NCI-H774 (cell line): Measurements from ENCODE around the gene MGLL.

ENCODE experiments used
- DNase-seq: peaks from one replicate; lab custom pipeline; 2025; lab: John Stamatoyannopoulos, UW

Gene MGLL

DNA sequence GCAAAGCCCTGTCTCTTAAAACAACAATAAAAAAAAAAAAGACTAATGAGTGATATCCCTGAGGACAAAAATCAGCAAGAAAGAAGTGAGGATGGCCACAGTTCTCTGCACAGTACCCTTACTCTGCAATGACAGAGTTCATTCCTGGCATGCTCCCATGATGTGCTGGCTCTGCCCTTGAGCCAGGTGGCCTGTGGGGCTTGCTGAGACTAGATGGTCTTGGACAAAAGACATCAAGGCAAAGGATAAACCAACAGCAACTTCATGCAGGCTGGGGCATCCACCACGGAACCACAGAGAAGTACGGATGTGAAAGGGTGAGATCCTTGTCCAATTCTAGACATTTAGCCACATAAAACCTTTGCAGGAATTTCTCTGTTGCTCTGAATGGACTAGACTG, 12.7 kb downstream of the MGLL start:
- DNase-seq = no peak

DNA sequence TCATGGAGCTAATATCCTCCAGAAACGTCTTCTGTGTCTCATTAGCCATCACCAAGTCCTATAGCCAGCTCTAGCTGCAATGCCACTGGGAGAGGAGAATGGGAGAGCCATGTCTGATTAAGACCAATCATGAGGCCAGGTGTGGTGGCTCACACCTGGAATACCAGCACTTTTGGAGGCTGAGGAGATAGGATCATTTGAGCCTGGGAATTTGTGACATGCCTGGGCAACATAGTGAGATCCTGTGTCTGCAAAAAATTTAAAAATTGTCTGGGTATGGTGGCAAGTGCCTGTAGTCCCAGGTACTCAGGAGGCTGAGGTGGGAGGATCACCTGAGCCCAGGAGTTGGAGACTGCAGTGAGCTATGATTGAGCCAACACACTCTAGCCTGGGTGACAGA, 13.1 kb downstream of the MGLL start:
- DNase-seq = no peak

DNA sequence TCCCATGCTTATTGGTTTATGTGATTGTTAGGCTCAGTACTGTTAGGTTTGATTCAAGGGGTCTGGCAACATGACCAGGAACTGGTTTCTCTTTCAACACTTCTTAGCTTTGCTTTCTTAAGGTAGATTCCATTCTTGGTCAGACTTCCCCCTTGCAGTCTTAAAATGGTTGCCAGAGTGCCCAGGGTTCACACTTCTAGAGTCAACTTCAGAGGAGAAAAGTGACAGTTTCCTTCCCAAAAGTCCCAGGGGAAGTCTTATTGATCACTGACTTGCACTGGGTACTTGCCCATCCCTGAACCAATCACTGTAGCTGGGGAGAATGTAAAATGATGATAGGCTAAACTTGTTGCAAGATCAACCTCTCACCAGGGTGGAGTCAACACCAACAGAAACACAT, 14.1 kb downstream of the MGLL start:
- DNase-seq = no peak

DNA sequence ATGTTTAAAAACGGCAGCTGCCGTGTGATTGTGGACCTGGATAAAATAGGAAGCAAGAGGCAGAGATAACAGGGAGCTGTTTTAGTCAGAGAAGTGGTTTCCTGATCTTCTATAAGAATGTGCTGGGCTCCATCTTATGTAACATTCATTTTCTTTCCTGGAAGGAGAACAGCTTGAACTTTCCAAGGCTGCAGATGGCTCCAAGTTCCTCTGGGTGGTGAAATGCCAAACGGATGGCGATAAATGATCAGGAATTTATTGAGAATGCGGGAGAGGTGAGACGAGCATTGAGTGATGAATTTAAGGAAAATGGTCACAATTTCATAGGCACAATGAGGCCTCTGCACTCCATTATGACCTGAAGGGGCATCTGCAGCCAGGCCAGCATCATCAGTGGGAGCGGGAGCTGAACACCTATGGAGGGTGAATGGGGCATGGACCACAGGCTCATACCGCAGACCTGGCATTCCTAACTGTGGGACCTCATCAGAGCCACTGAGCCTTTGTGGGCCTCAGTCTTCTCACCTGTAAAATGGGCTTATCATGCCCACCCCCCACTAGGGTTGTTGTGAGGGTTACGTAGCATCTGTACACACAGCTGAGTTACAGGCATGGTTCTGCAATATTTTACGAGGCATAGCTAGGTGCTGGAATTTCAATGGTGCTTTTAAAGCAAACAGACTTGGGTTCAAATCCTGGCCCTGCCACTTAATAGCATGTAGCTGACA, 17.1 kb downstream of the MGLL start:
- DNase-seq = no peak

DNA sequence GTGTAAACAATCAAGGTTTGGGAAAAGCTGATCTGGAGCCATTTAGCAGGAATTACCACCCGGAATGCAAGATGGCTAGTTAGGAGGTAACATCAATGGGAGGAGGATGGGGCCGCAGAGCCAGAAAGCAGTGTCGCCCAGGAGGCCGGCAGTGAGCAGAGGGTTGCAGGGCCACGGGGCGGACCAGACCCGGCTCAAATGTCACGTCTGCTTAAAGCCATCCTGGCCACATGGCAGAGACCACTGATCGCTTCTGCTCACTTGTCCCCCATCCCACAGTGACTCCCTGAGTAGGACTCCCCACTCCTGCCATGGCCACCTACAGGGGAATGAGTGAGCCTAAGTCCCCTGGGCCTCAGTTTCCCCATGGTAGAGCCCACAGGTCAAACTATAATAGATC, 18.2 kb downstream of the MGLL start:
- DNase-seq = no peak

DNA sequence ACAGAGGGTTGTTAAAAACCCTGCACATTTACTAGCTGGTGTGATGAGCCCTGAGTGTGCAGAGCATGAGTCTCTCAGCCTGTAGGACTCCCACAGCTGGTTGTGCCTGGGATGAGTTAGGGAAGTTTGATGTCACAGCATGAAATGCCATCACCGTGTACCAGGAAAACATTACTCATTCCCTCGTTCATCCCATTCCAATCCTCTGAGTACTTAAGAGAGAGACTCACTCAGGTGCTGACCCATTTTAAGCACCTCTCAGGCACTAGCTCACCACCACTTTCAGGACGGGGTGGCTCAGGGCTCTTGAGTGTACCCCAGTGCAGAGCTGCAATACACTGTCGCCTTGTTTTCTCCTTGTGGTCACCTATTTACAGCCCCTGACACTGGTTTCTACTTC, 18.7 kb downstream of the MGLL start:
- DNase-seq = no peak

DNA sequence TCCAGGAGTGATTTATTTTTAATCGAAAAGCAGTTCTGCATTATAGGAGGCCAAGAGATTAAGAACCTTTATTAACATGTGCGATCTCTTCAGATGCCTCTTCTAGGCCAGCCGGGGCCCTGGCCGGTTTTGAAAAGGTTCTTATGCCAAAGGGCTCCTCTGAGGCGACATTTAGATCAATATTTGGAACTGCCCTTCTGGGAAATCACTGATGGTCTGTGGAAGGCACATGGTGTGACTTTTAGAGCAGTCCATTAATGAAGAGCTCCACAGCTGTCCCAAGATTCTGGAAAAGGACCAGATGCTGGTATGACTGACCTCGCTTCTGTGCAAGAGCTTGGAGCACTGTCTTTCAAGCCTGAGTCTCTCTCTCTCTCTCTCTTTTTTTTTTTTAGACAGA, 19.7 kb downstream of the MGLL start:
- no peak for DNase-seq

DNA sequence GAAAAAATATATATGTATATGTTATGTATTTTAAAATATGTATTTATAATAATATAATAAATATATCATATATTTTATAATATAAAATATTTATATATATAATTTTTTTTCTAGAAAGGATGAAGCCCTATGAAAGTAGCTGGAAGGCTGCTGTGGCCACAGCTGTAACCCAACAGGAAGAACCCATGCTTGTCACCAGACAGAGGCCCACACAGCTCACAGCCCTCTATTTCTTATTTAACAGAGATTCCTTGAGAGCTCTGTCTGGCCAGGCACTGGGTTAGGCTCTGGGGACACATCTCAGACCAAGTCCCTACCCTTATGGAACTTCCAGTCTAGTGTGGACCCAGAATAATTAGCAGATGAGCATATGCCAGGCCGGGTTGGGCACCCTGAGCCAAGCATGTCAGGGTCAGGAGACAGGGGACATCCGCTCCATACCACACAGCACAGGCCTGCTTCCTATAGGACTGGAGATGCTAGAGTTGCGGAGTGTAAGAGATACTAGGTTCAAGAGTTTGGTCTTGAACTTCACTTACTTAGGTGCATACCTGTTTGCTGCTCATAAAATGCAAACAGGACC, 20.5 kb downstream of the MGLL start:
- DNase-seq = no peak

DNA sequence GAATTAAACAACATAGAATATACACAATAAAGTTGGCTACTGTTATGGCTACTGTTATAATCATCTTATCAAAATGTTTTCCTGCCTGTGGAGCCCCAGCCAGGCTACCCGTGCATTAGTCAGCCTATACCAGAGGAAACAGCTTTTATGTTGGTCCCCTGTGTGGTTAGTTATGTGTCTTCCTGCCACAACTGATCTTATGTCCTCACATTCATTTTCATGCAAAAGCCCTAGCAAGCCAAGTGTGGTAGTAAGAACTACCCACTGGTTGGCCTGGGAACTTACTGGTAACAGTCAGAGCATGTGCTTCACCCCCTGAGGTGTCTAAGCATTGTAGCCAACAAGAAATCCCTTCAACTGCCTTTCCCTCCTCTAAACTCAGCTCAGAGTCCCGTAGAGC, 21.8 kb downstream of the MGLL start:
- DNase-seq = no peak

DNA sequence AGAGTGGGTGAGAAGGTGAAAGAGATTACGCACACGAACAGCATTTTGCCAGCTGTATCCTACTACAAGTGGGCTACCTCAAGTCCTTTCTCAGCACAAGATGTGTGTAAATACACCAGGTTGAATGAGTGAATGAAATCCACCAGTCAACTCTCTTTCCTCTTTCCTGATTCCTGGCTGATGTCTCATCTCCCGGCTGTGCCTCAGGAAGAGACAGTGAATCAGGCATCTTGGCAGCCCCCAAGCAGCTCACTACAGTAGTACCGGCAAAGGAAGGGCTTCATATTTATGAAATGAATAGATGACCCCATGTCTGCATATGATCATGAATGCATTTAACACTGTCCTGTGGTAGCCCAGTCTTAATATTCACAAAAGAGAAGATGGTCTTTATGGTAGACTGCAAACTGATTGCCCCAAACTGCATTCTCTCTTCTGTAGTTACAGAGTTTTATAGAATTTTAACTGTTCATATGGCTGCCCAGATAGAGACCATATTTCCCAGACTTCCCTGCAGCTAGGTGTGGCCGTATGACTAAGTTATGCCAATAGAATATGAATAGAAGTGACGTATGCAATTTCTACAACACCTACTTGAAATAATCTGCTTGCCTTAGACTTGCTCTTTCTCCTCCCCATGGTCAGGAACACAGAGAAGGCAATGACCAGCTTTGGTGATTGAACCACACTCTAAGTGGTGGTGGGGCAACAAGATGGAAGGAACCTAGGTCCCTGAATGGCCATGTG, 22.7 kb downstream of the MGLL start:
- no peak for DNase-seq

DNA sequence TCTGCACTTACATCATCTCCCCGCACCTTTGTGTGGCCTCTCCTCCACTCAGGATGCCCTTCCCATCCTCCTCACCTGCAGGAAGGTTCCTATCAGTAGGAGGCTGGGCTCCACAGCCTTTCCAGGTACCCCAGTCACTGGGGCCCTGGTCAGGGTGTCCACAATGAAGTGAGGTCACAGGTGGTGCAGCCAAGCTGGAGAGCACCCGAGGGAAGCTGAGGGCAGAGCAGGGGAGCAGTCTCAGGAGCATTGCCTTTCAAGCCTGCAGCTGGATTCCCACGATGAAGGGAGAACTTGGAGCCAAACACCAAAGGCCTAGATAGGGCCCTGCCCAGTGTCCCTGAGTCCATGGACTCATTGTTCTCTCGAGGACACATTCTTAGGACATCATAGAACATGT, 23.6 kb downstream of the MGLL start:
- no peak for DNase-seq

DNA sequence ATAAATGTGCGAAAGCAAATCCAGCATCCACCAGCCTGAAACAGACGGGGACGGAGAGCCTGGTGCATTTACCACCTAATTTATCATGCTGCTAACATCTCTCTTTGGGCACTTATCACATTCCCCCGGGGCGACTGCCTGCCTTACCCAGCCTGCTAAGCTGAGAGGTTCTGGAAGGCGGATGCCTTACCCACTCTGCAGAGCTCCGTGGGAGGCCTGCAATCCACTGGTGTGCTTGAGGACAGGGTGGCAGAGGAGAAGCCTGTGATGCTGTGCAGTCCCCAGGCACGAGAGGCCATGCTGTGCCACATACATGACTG, 25.5 kb downstream of the MGLL start:
- DNase-seq = no peak

DNA sequence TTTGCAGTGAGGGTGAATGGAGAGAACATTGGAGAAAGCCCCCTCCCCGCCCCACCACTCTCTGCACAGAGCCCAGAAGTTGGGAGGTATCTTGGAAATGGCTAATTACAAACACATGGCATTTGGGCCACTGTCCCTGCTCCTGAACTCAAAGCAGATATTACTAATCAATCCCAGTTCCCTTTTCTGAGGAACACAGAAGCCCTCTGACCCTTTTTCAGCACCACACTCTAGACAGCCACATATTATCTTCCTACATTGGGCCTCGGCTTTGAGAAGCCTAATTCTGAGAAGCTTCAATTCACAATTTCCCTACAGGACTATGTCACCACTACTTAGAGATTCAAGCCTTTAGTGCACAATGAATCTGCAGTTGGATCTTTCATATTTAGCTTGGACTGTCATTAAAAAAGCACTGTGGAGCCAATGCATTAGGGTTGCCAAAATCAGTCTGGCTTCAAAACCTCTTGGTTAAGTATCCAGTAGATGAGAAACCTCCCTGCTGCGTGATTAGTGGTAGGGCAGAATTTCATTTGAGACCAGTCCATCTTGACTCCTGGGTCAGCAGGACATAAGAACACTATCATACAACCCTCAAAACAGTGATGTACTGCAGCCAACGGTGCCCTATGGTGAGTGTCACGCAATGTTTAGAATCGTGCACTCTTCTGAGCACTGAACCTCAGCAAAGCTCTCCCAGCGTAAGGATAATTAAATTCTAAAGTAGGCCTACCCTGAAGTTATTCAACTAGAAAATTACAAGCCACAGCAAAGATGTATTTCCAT, 26.1 kb downstream of the MGLL start:
- DNase-seq = no peak

DNA sequence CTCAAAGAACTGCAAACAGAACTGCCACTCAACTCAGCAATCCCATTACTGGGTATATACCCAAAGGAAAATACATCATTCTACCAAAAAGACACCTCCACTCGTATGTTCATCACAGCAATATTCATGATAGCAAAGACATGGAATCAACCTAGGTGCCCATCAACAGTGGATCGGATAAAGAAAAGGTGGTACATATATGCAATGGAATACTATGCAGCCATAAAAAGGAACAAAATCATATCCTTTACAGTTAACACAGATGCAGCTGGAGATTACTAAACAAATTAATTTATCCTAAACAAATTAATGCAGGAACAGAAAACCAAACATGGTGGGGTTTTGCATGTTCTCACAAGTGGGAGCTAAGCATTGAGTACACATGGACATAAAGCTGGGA, 27.3 kb downstream of the MGLL start:
- DNase-seq = no peak

DNA sequence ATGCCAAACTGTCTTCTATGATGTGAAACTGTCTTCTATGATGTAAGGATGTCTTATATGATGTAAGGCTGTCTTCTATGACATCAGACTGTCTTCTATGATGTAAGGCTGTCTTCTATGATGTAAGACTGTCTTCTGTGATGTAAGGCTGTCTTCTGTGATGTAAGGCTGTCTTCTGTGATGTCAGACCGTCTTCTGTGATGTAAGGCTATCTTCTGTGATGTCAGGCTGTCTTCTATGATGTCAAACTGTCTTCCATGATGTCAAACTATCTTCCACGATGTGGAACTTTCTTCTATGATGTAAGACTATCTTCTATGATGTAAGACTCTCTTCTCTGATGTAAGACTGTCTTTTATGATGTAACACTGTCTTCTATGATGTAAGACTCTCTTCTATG, 27.9 kb downstream of the MGLL start:
- no peak for DNase-seq

DNA sequence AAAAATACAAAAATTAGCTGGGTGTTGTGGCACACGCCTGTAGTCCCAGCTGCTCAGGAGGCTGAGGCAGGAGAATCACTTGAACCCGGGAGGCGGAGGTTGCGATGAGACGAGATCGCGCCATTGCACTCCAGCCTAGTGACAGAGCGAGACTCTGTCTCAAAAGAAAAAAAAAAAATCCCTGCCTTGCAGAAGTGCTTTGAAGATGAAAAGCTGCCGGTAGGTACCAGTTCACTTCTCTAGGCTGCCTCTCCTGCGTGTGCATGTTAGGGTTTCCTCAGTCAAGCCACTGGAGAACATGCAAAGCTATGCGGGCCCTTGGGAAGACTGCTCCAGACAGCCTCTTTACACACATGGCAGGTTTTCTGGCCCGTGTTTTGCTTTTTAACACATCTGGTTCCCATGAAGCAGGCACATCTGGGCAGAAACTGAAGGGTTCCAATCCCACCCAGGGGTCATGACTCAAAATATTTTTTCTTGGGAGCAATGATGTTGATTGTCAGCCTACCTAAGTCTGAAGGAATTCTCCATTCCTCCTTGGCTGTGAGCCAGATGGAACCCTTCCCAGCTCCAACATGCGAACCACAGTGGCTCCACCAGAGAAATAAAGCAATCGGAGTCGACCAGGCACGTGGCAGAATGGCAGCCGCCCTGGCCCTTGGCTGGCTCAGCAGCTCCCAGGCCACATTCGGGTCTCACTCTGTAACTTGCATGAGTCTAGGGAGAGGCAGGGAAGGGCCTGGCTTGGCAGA, 29.6 kb downstream of the MGLL start:
- no peak for DNase-seq

DNA sequence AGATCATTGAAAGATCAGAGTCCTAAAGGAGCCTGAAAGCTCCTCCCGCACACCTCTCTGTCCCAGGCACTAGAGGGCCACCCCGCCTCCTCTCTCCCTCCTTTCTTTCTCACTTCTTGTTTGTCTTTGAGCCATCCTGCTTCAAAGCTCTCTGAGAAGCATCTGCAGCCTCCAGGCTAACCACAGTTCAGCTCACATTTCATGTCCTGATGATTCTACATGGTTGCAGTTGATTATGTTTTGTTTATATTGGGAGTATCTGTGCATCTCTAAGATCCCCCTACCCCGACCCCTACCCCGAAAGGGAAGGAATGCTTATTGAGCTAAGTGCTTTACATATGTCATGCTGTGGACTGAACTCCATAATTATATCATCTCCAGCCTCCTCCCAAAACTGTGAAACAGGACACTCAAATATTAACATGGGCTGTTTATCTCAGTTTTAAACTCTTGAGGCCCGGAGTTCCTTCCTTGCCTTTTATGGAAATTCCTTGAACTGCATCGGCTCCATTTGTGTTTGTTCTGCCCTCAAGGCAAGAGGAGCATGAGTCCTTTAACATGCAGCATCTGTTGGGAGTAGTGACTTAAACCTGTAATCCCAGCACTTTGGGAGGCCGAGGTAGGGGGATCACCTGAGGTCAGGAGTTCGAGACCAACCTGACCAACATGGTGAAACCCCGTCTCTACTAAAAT, 30.9 kb downstream of the MGLL start:
- DNase-seq = no peak

DNA sequence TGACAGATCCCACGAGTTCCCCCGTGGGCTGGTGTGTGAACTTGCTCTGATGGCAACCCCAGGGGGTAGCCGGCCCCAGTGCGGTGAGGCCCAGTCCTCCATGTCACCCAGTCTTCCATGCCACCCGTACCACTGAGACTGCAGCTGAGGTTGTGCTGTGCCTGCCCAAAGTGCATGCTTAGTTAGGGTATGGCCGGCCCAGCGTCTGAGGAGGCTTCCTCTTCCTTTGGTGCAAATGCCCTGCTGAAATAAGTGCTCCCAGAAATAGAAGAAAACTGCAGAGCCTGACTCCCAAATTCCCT, 31.5 kb downstream of the MGLL start:
- no peak for DNase-seq

DNA sequence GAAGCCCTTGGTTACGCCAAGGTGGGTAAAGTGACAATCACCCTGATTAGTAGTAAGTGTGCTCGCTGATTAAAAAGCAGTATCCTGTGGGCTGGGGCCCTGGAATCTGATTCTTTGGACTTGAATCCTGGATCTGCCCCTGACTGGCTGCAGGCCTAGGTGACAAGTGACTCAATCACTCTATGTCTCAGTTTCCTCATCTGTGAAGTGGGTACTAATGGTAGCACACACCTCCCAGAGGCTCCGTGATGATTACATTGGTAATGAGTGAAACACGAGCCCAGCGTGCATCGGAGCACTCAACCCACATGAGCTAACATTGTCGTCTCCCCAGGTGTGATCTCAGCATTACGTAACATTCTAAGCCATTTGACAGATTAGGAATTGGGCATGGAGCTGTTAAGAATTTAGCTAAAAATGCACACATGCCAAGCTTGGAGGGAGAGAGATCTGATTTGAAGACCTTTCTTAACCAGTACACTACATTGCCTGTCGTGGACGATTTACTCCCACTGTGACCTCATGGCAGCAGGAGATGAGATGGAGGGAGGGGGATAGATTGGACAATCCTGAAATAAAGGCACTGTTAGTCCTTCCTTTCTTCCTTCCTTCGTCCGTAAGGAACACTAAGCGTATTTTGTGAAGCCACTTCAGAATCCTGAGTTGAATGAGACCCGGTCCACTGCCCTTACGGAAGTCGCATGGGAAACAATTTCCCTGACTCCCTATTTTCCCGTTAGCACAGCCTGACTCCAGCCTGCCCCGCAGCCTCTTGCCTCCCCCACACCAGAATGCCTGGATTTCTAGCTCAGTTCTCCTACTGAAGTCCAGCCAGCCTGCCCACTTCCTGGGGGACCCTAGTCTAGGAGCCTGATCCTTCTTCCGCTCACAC, 32.1 kb downstream of the MGLL start:
- no peak for DNase-seq

DNA sequence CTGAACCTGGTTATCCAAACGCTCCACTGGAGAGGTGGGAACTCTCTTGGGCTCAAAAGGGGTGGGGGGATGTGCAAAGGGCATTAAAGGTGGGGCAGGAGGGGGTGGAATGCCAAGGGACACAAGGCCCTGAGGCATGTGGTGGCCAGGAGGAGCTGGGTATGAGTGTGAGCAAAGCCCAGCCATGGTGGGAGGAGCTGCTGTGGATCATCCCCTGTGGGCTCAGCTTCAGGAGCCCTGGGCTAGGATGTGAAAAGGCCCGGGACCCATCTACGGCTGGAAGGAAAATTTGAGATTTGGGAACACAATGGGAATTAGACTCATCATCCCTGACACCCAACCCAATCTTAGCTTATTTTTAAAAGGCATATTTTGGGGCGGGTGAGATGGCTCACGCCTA, 33.3 kb downstream of the MGLL start:
- no peak for DNase-seq

DNA sequence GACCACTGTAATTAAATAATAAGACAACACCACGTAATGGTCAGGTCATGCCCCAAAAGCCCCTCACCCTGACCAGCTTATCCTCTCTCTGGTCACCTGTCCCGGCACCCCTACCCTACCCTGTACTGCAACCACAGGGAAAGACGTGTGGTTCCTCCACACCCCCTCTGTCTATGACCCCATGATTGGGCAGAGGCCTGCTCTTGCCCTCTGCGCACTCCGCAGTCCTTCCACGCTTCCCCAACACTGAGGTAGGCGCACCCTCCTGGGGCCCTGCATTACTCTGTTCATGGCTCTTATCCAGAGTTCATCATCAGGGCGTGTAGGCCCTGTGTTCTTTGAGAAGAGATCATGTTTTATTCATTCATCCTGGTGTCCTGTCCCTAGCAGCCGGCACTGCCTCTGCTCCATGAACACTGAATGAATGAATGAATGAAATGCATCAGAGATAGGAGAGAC, 33.8 kb downstream of the MGLL start:
- DNase-seq = no peak
